ENCODE results near the gene RGL1. TPM values are rescaled to one million over a fixed set of nuclear protein-coding genes. Genes with fewer than 3 reads are reported as not detected.

The RGL1 gene
- total and polyA plus RNA-seq, 2 donors (not counting 1 experiment from before 2014, with no cell fraction given): 16.2 to 21.4 TPM

DNA sequence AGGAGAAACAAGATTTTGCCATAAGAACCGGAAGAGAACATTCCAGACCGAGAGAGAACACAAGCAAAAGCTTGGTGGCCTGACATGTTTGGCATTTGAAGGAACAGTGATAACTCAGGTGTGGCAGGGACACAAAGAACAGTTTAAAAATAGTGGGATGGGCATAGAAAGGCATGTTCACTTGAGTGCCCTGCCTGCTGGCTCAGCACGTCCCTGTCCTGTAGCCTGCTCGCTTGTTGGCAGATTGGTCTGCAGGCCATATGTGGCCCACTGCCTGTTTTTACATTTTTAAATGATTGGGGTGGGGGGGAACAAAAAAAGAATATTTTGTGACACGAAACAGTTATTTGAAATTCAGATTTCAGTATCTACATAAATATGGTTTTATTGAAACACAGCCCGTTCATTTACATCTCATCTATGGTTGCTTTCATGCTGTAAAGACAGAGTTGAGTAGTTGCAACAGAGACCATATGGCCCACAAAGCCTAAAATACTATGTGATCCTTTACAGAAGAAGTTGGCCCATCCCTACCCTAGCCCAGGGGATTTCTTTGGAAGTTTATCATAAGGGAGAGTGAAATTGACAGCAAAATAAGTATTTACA is 100.7 kb downstream of the RGL1 start:
- no peaks in the 10 kb centered on the region for H3K79me2 ChIP-seq (ENCODE audit: control insufficient read depth, insufficient read depth, low read length)
- no peak for DNase-seq (ENCODE audit: low read depth in 2 of 2)
- no peak overlapping the region for H3K27ac ChIP-seq (ENCODE audit: insufficient read depth, low read length)
- H4K20me1 ChIP-seq (ENCODE audit: control insufficient read depth, extremely low read depth, insufficient read depth, low read length): no peaks in the 10 kb centered on the region
- no peaks in the 10 kb centered on the region for H3K9me3 ChIP-seq (ENCODE audit: control insufficient read depth, insufficient read depth, low read depth, low read length)
- no peak overlapping the region for H2AFZ ChIP-seq (ENCODE audit: low read length)
- peaks cover 1% of the 10 kb centered on the region for H3K36me3 ChIP-seq (ENCODE audit: control insufficient read depth, insufficient read depth, low read length)
- no peak overlapping the region for H3K4me3 ChIP-seq (replicated peaks in 1 of 4; ENCODE audit: control extremely low read depth in 1 of 4, insufficient read depth in 1 of 4, low read depth in 3 of 4, low read length in 4 of 4)
- H3K4me1 ChIP-seq (ENCODE audit: control insufficient read depth, extremely low read depth, insufficient read depth, low read length): no peaks in the 10 kb centered on the region
- H3K9ac ChIP-seq (ENCODE audit: insufficient read depth, low read length): no peak overlapping the region
- H3K4me2 ChIP-seq (ENCODE audit: extremely low read depth, insufficient read depth, low read length): no peak overlapping the region
- H3K27me3 ChIP-seq (ENCODE audit: control insufficient read depth, insufficient read depth, low read length): no peaks in the 10 kb centered on the region
- TF ChIP-seq CTCF (conservative IDR thresholded peaks at IDR 0.05 in 1 of 2, IDR thresholded peaks at IDR 0.05 in 1 of 2; ENCODE audit: low read depth in 1 of 2, low read length in 2 of 2): no peak
- TF ChIP-seq EZH2 (IDR thresholded peaks at IDR 0.05; ENCODE audit: low read length, missing control alignments): no peak

GRCh38 chr1:183907070-183907469 is 102.2 kb downstream of the RGL1 start:
- Histone ChIP-seq H2AFZ (ENCODE audit: low read length) (no peak overlapping the region), H3K27me3 (ENCODE audit: control insufficient read depth, insufficient read depth, low read length) (no peaks in the 10 kb centered on the region), H3K9ac (ENCODE audit: insufficient read depth, low read length) (no peak overlapping the region), H3K27ac (ENCODE audit: insufficient read depth, low read length) (no peak overlapping the region), H3K36me3 (ENCODE audit: control insufficient read depth, insufficient read depth, low read length) (peaks cover 3% of the 10 kb centered on the region), H3K4me3 (replicated peaks in 1 of 4; ENCODE audit: control extremely low read depth in 1 of 4, insufficient read depth in 1 of 4, low read depth in 3 of 4, low read length in 4 of 4) (no peak overlapping the region), H3K4me1 (ENCODE audit: control insufficient read depth, extremely low read depth, insufficient read depth, low read length) (no peaks in the 10 kb centered on the region), H3K4me2 (ENCODE audit: extremely low read depth, insufficient read depth, low read length) (no peak overlapping the region), H4K20me1 (ENCODE audit: control insufficient read depth, extremely low read depth, insufficient read depth, low read length) (no peaks in the 10 kb centered on the region), H3K9me3 (ENCODE audit: control insufficient read depth, insufficient read depth, low read depth, low read length) (no peaks in the 10 kb centered on the region), H3K79me2 (ENCODE audit: control insufficient read depth, insufficient read depth, low read length) (no peaks in the 10 kb centered on the region)
- TF ChIP-seq CTCF (conservative IDR thresholded peaks at IDR 0.05 in 1 of 2, IDR thresholded peaks at IDR 0.05 in 1 of 2; ENCODE audit: low read depth in 1 of 2, low read length in 2 of 2) (no peak), EZH2 (IDR thresholded peaks at IDR 0.05; ENCODE audit: low read length, missing control alignments) (no peak)
- DNase-seq (ENCODE audit: low read depth in 2 of 2): no peak

- Histone ChIP-seq H3K4me2 (ENCODE audit: extremely low read depth, insufficient read depth, low read length) (no peak overlapping the region), H3K79me2 (ENCODE audit: control insufficient read depth, insufficient read depth, low read length) (no peaks in the 10 kb centered on the region), H3K9ac (ENCODE audit: insufficient read depth, low read length) (no peak overlapping the region), H4K20me1 (ENCODE audit: control insufficient read depth, extremely low read depth, insufficient read depth, low read length) (no peaks in the 10 kb centered on the region), H3K36me3 (ENCODE audit: control insufficient read depth, insufficient read depth, low read length) (peaks cover 6% of the 10 kb centered on the region), H3K9me3 (ENCODE audit: control insufficient read depth, insufficient read depth, low read depth, low read length) (no peaks in the 10 kb centered on the region), H3K27me3 (ENCODE audit: control insufficient read depth, insufficient read depth, low read length) (no peaks in the 10 kb centered on the region), H3K27ac (ENCODE audit: insufficient read depth, low read length) (no peak overlapping the region), H3K4me1 (ENCODE audit: control insufficient read depth, extremely low read depth, insufficient read depth, low read length) (peaks cover 2% of the 10 kb centered on the region), H3K4me3 (replicated peaks in 1 of 4; ENCODE audit: control extremely low read depth in 1 of 4, insufficient read depth in 1 of 4, low read depth in 3 of 4, low read length in 4 of 4) (no peak overlapping the region), H2AFZ (ENCODE audit: low read length) (no peak overlapping the region)
- no peak for TF ChIP-seq CTCF (conservative IDR thresholded peaks at IDR 0.05 in 1 of 2, IDR thresholded peaks at IDR 0.05 in 1 of 2; ENCODE audit: low read depth in 1 of 2, low read length in 2 of 2)
- TF ChIP-seq EZH2 (IDR thresholded peaks at IDR 0.05; ENCODE audit: low read length, missing control alignments): no peak
- DNase-seq (ENCODE audit: low read depth in 2 of 2): no peak
These were observed 103.2 kb downstream of the RGL1 start for GRCh38 chr1:183908079-183908478.
